ENCODE results near the gene EEFSEC.

EEFSEC gene, protein sequence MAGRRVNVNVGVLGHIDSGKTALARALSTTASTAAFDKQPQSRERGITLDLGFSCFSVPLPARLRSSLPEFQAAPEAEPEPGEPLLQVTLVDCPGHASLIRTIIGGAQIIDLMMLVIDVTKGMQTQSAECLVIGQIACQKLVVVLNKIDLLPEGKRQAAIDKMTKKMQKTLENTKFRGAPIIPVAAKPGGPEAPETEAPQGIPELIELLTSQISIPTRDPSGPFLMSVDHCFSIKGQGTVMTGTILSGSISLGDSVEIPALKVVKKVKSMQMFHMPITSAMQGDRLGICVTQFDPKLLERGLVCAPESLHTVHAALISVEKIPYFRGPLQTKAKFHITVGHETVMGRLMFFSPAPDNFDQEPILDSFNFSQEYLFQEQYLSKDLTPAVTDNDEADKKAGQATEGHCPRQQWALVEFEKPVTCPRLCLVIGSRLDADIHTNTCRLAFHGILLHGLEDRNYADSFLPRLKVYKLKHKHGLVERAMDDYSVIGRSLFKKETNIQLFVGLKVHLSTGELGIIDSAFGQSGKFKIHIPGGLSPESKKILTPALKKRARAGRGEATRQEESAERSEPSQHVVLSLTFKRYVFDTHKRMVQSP
- total RNA-seq = 3.0 to 13.3 (median 7.8) reads per million in 18 experiments

GRCh38 chr3:128153156-128154041 lies at the start of gene EEFSEC:
EEFSEC (plus strand) TSS chr3:128153481; CDS start chr3:128153508, 27 bp downstream.
- DNase-seq = peak; percentile 80 to 83

GRCh38 chr3:128107834-128108233 lies 45.4 kb upstream of the EEFSEC start:
- DNase-seq = no peak

GRCh38 chr3:128111147-128111546 lies 42.1 kb upstream of the EEFSEC start:
- DNase-seq = no peak

DNA sequence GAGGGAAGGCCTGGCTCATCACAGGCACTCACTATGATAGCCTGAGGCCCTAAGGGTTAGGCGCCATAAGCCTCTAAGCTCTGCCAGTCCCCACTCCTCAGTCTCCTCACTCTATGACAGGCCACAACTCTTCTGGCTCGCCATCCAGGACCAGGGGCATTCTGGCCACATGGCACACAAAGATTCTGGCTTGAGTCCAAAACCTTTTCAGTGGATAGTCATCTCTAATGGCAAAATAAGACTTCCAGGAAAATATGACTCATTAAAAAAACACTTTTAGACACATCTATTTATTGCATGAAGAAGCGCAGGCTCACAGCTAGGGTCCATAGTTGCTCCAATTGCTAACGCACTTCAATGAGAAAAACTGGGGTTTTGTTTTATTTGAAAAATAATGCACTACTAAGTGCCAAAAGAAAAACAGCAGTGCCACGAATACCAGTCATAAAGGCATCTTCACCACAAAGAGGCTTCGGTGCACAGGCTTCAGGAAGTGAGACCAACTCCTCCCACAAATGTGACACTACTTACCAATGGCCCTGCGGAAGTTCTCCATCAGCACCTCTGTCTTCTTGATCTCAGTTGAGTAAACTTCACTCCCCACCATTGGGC lies 40.8 kb upstream of the EEFSEC start:
- DNase-seq = no peak

GRCh38 chr3:128113817-128114794 lies 39.2 kb upstream of the EEFSEC start:
- no peak for DNase-seq

GRCh38 chr3:128122013-128122412 lies 31.3 kb upstream of the EEFSEC start:
- no peak for DNase-seq

DNA sequence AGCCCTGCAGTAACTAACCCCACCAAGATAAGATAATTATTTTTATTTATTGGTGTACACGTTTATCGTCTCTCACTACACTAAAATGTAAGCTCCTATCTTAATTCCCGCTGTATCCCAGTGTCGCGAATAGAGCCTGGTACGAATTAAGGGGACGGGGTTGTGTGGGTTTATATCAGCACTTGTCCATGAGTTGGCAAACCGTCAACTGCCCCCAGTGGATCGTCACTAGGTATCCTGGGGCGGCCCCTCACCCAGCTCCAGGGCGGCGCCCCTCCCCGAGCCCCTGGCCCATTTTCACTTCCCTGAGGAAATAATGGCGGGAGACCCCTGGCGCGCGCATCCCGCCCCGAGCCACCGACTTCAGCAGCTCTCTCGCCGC lies 30.1 kb upstream of the EEFSEC start:
- DNase-seq = no peak

DNA sequence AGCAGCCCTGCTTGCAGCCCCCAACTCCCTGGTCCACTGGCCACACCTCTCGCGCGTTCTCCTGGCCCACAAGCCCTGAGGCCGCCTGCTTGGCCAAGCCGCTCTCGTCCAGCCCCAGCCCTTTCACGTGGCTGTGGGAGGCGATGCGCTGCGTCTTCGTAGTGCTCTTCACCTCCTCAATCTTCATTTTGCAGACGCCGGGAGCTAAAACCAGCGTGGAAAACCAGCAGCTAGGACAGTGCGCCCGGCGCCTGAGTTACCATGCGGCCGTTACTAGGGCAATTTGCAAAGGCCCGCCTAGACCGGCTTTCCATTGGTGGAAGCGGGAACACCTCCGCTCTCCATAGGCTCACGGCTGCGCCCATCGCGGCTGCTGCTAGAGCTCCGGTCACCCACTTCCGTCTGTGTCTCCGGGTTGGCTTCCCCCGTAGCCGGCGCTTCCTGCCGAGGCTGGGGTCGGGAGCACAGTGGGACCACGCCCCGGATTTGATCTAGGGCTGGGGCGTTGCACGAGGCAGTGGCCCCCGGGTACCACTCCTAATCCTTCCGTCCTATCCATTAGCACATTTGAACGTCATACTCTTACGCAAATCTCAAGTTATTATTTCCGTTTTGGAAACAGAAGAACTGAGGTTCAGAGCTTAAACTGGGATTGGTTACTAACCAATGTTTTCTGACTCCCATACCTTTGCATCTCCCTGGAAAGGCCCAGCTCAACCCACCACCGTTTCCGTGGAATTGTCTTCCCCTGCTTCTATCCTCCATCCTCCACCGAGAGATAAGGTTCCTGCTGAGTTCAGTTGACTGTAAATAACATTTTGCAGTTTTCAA lies 29.5 kb upstream of the EEFSEC start, which contains the start of gene RUVBL1:
TSS of gene RUVBL1 (minus strand) at position 275 of the 831 bp plus-strand sequence. CDS start at position 187, 88 bp downstream.
- DNase-seq = peak; percentile 98 to 99

GRCh38 chr3:128127236-128127635 lies 26.0 kb upstream of the EEFSEC start:
- DNase-seq = no peak

DNA sequence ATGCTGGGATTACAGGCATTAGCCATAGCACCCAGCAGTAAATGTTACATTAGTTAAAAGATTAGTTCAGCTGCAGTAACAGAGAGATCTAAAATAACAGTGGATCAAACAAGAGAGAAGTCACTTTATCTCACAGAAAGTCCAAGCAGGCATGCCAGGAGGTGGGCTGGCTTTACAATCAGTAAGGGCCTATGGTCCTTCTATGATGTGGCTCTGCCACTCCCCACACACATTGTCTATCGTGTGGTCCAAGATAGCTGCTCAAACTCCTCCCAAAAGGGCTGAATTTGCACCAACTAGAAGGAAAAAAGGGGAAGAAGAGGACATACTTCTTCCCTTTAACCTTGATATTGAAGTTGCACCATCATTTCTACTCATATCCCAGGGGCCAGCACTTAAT lies 25.0 kb upstream of the EEFSEC start:
- DNase-seq = peak in 1 of 2 donors; percentile 36

DNA sequence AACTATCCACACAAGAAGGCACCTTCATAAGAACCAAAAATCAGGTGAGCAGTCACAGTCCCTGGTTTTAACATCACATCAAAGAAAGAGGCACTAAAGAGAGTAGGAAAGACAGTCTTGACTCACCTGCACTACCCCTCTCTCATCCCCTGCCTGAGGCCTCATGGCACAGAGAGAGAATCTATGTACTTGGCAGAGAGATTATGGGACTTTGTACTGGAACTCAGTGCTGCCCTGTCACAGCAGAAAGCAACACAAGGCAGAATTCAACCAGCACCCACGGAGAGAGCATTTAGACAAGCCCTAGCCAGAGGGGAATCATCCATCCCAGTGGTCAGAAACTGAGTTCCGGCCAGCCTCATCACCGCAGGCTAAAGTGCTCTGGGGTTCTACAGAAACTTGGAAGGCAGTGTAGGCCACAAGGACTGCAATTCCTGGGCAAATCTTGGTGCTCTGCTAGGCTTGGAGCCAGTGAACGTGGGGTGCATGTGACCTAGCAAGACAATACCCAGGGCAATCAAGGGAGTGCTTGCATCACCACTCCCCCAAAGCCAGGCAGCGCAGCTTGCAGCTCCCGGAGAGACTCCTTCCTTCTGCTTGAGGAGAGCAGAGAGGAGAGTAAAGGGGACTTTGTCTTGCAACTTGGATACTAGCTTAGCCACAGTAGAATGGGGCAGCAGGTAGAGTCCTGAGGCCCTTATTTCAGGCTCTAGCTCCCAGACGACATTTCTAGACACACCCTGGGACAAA lies 21.2 kb upstream of the EEFSEC start:
- DNase-seq = no peak

DNA sequence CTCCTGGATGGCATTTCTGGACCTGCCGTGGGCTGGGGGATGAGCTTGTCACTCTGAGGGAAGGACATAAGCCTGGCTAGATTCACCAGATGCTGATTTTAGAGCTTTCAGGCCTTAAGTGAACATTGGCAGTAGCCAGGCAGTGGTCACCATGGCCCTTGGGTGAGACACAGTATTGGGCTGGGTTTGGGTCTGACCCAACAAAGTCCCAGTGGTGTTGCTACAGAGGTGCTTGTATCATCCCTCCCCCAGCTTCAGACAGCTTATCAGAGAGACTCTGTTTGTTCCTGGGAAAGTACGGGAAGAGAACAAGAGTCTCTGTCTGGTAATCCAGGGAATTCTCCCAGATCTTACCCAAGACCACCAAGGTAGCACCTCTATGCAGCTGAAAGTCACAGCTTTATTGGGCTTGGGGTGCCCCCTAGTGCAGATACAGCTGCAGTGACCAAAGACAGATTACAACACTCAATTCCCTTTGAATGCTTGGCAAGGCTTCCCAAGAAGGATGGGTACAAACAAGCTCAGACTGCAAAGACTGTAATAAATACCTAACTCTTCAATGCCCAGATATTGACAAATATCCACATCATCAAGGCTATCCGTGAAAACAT lies 19.9 kb upstream of the EEFSEC start:
- peak; percentile 58 to 60 for DNase-seq

DNA sequence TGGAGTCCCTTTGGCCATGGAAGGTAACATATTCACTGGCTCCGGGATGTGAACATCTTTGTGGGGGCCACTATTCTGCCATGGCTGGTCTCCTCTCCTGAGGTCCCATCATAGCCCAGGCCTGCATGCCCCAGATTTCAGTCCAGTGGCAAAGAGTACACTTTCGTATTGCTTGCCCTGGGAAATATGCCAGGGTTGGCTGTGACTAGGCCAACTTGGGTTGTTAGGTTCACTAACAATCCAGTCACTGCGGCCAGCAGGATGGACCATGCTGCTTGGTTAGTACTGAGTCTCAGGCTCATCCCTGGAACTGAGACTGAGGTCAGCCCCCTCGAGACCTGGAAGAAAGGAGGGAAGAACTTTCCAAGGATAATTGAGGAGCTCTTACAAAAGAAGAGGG lies 9.8 kb upstream of the EEFSEC start:
- no peak for DNase-seq

GRCh38 chr3:128144512-128145187 lies 8.6 kb upstream of the EEFSEC start:
- peak; percentile 9 to 18 for DNase-seq

DNA sequence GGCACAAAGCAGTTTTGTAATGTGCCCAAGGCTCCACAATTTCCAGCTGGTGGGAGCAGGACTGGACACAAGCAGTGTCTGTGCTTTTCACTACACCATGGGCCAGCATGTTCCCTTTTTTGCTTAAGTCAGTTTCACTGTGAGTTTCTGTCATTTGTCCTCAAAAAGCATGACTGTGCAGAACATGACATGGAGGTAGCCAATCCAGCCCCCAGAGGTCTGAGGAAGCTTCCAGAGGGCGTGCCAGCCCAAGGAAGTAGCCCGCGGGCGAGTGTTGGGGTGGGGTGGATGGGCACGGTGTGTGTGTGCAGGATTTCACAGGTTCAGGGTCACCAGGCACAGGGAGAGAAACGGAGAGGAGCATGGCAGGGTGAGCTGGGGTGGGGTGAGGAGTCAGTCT lies 8.0 kb upstream of the EEFSEC start:
- DNase-seq = peak; percentile 92 to 95

DNA sequence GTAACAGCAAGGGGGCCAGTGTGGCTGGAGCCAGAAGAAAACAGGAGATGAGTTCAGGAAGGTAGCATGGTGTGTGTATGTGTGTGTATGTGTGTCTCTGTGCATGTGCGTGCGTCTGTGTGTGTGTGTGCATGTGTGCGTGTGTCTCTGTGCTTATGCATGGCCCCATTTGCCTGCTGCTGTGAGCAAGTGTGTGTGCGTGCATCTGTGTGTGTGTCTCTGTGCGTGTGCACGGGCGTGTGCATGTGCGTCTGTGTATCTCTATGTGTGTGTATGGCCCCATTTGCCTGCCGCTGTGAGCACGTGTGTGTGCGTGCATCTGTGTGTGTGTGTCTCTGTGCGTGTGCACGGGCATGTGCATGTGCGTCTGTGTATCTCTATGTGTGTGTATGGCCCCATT lies 7.1 kb upstream of the EEFSEC start:
- DNase-seq = no peak

- DNase-seq = peak; percentile 61 to 72
Observed at GRCh38 chr3:128149650-128150049, 3.6 kb upstream of the EEFSEC start.

GRCh38 chr3:128151758-128152274 lies 1.5 kb upstream of the EEFSEC start:
- no peak for DNase-seq

All from inflammatory macrophage (primary cell).